Stimulated activated CD8-positive, alpha-beta memory T cell treated with anti-CD3 and anti-CD28 coated beads, Interleukin-4, amount 100 ng/mL, for 48 hours (primary cell): ENCODE data around the gene RNF151.

ENCODE experiments used
- DNase-seq: peaks from one replicate; pipeline ENCODE4 v3.0.0-alpha.2; 2020

The RNF151 gene

DNA sequence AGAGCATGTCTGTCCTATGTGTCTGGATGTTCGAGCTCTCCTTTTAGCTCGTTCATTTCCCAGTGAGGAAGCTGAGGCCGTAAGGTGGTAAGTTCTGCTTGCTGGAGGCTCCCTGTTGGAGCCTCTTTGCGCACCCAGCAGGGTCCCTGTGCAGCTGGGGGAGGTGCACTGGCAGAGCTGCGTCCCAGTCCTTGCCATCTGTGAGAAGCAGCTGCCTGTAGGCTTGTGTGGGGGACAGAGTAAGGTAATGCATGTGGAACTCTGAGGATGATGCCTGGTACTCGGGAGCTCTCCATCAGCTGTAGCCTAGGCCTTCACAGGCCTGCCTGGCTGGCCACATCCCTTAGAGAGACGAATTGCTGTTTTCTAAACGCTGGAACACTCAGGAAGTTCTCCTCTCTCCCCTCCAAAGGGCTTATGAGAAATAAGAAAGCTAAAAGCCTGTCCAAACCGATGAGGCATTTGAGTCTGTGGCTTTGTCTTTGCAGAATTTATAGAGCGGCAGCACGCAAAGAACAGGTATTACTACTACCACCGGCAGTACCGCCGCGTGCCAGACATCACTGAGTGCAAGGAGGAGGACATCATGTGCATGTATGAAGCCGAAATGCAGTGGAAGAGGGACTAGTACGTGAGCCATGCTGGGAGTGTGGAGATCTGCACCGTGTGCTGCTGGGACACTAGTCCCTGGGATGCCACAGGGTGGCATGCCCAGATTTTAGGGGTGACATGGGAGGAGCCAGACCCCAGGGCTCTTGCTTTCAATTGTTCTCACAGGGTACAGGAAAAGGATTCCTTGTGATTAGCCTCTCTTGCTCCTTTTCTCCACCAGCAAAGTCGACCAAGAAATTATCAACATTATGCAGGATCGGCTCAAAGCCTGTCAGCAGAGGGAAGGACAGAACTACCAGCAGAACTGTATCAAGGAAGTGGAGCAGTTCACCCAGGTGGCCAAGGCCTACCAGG, 5.7 kb upstream of the RNF151 start:
- peak; percentile 80 for DNase-seq

DNA sequence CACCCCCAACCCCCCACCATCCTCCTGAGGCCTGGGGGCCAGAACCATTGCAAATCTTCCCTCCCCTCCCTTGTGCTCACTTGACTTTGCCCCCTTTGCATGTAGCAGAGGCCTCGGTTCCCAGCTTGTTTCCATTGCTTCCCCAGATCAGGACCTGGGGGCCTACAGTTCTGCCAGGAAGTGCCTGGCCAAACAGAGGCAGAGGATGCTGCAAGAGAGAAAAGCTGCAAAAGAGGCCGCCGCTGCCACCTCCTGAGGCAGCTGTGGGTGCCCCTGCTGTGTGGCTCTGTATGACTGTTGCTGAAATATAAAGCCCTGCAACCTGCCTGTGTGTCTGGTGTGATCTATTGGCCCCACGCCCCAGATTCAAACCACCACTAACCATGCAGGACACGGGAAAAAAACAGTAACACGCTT, 5.0 kb upstream of the RNF151 start:
- peak; percentile 62 for DNase-seq

DNA sequence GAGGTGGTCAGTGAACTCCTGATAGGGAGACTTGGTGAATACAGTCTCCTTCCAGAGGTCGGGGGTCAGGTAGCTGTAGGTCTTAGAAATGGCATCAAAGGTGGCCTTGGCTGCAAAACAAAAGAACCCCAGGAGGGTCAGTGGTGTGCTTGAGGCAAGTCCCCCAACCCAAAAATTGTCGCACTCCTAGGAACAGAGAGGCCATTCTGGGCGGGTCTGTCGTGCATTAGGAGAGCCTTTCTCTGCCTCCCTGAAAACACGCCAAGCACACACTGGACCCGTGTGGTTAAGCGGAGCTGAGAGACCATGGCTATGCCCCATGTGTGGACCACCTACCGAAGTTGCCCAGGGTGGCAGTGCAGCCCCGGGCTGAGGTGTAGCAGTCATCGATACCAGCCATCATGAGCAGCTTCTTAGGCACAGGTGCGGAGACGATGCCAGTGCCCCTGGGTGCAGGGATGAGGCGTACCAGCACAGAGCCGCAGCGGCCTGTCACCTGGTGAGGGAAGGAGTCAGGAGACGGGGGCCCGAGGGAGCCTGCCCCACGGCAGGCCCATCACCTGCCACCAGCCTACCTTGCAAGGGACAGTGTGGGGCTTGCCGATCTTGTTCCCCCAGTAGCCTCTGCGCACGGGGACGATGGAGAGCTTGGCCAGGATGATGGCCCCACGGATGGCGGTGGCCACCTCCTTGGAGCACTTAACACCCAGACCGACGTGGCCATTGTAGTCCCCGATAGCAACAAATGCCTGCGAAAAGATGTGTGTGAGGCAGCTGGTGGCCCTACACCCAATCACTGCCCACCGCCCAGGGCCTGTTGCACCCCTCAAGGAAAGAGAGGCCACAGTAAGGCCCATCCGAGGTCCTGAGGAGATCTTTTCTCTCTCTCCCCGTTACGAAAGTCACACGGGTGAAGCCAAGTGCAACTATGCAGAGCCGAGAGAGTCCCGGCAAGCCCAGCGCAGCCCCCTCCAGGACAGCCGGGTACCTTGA, 4.2 kb upstream of the RNF151 start:
- peak; percentile 43 for DNase-seq

DNA sequence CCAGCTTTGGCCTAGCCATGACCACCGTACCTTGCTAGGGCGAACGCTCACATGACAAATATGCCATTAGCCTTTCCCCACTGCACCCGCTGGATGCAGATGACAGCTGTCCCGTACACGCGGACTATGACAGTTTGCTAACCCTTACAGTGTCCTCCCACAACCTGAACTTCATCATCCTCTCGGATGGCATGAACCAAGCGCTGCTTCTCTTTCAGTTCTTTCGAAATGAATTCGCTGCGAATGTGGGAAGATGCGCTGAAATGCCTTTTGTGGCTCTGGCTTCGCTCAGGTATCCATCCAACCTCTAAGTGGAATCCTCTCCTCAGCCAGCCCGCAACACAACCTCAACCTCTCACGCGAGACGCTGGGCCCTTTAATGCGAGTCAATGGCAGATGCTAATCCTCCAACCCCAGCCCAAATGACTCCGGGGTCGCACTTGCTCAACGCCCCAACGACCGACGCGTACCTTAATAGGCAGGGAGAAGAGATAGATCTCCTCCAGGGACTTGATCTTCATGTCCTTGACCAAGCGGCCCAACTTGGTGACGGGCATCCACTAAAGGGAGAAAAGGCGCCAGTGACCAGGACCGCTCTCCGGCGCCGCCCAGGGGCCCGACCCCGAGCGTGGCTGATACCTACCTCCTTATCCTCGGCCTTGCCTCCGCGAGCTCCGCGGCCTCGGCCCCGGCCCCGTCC, 2.7 kb upstream of the RNF151 start:
- peak; percentile 65 for DNase-seq

DNA sequence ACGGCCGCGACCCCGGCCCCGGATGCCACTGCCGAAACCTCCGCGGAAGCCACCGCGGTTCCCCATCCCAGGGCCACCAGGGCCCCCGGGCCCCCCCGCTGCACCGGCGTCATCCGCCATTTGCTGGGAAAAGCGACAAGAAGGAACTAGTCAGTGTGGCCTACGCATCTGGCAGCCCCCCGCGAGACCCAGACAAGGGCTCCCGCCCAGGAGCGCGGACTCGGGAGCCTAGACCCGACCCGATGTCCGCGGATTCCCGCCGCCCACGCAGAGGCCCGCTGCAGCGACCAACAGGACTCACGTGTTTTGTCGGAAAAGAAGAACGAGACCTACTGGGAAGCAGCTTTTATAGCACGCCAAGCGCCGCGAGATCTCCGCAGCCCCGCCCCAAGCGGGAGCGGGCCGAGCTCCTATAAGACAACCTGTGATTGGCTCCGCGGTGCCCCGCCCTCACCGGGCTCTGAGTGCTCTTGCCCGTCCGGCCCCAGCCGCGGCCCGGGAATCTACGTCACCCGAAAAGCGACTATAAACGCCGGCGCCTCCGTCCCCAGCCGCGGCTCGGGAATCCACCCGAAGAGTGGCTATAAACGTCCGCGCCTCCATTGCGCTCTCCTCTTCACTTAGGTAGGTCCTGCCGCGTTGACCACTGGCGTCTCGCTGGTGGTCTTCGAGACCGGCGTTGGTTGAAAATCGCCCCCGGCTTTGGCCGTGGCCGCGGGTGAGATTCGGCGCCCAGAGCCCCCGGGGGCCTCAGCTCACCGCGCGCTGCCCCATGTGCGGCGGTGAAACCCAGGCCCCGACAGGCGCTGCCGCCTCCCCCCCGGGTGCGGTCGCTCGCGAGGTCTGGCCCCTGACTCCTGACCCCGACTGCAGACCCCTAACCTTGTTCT, 1.9 kb upstream of the RNF151 start, which contains the start of gene RPS2:
Gene RPS2, minus strand, starts transcription at position 321 of the 890 bp plus-strand sequence. Its CDS starts 201 bp downstream, at position 120.
- DNase-seq, result peak; percentile 98

DNA sequence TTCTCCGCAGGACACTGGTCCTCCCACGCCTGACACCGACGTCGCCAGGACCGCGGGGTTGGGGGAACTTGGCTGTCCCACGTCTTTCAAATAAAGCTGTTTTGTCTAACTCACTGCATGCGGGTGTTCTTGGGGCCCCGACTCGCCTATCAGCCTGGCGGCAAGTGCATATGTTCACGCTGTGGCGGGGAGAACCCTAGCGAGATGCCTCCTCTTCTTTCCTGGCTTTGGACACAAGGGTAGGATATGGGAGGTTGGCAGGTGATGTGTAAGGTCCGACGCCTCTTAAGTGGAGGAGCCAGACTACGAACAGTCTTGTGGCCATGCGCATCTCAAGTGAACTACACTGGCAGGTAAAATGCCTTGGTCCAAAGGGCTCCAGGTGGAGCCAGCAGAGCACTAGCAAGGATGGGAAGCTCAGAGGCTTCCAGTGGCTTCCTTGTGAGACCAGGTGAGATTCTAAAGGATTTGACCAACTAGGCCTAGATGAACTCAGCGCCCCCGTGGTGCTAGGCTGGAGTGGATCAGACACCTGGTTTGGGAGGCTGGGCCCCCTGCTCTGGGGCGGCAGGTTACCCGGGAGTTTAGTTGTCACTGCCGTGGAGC, 1.2 kb upstream of the RNF151 start:
- DNase-seq, result peak; percentile 51

DNA sequence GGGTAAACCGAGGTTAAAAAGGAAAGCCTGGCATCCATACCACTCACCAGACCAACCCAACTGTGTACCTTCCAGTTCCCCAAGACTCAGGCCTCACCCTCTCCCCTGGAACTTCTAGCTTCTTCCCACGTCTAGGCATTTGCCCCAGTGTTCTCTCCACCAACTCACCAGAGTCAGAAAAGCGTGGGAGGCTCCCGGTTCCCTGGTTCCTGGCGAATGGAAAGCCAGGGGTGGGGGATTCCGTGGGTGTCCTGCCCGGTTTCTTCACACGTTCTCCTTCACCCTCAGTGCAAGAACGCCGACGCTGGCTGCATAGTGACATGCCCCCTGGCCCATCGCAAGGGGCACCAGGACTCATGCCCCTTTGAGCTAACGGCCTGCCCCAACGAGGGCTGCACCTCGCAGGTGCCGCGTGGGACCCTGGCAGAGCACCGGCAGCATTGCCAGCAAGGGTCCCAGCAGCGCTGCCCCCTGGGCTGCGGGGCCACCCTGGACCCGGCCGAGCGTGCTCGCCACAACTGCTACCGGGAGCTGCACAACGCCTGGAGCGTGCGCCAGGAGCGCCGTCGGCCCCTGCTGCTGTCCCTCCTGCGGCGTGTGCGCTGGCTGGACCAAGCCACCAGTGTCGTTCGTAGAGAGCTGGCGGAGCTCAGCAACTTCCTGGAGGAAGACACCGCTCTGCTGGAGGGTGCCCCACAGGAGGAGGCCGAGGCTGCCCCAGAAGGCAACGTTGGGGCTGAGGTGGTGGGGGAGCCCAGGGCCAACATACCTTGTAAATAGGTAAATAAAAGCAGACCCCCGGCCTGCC, 1.7 kb downstream of the RNF151 start:
- no peak for DNase-seq

DNA sequence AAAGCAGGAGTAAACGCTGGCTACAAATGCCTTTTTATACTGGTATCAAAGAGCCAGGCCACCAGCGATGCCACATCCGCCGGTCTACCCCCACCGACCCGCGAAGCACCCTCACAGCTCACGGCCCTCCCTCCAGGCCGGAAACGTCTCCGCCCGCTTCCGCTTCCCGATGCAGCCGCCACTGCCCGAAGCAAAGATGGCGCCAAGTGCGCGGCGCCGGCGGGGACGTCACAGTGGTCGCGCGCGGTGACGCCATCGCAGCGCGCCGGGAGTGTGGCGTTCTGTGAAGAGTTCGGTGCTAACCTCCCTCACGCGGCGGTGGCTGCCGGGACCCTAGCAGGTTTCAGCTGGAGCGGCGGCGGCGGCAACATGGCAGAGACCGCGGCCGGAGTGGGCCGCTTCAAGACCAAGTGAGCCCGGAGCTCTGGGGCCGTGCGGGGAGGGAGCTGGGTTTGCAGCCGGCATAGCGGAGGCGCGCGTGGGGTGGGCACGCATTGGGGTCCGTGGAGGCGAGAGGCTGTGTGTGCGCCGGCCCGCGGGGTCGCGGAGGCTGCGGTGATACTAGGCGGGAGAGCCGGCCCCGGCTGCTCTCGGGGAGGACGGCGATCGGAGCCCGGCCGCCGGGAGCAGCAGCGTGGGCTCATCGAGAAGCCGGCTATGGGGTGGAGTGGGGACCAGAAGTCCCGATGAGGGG, 5.3 kb downstream of the RNF151 start, which contains the start of gene TBL3:
Gene TBL3, plus strand, starts transcription at position 258 of the 694 bp plus-strand sequence. Its CDS starts 112 bp downstream, at position 370.
- peak; percentile 97 for DNase-seq

DNA sequence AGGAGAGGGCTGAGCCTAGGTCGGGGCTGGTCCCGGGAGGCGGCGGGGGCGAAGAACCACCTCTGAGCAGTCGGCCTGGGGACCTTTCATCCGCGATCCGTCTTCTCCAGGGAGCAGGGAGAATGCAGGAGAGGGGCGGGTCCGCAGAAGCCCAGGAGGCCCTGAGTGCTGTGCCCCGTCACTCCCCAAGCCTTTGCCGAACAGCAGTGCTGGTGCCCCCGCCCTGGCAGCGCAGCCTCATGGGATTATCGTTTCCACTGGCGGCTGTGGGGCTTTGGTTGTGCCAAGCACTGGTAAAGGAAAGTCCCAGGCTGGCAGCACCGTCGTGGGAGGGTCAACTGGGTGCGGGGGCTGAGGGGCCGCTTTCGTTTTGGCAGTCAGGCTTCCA, 5.8 kb downstream of the RNF151 start:
- peak; percentile 44 for DNase-seq

DNA sequence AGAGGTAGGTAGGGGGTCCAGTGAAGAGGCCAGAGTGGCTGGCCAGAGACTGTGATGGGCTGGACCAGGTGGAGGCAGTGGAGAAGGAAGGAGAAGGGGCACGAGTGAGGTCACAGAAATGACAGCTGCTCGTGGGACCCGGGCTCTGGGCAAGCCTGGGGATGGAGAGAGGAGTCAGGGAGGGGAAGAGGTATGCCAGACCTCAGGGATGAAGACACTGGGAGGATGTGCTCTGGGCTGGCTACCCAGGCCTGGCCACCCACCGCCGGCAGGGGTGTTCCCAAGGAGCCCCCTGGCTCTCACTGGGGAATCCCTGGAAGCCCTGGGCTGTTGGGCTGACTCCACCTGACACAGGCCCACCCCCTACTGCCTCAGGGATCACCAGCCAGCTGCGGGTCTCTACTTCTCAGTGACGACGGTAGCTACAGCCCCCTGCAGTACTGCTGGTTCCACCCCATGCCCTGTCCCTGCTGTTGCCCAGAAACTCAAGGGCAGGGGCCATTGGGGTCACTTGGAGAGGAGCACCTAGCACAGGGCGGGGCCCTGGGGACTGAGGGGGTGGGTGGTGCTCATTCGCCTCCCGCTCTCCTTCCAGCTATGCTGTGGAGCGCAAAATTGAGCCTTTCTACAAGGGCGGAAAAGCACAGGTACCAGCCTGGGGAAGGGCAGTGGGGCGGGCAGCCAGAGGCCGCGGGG, 7.0 kb downstream of the RNF151 start:
- no peak for DNase-seq

DNA sequence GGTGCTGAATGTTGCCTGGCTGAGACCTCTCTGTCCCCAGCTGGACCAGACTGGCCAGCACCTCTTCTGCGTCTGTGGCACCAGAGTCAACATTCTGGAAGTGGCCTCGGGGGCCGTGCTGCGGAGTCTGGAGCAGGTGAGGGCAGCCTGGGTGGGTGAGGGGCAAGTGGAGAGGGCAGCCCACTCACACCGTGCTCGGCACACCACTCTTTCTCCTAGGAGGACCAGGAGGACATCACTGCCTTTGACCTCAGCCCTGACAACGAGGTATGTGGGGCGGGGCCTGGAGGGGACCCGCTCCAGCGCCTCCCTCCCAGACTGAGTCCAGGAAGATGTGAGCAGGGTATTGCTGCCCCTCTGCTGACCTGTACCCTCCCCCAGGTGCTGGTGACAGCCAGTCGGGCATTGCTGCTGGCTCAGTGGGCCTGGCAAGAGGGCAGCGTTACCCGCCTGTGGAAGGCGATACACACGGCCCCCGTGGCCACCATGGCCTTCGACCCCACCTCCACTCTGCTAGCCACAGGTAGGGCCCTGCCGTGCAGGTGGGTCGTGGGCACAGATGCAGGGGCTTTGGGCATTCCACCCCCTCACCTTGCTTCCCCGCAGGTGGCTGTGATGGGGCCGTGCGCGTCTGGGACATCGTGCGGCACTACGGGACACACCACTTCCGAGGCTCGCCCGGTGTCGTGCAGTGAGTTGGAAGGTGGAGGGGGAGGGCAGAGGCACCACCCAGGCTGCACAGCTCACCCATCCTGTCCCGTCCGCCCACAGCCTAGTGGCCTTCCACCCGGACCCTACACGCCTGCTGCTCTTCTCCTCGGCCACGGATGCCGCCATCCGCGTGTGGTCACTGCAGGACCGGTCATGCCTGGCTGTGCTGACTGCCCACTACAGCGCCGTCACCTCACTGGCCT, 7.8 kb downstream of the RNF151 start:
- DNase-seq, result no peak

DNA sequence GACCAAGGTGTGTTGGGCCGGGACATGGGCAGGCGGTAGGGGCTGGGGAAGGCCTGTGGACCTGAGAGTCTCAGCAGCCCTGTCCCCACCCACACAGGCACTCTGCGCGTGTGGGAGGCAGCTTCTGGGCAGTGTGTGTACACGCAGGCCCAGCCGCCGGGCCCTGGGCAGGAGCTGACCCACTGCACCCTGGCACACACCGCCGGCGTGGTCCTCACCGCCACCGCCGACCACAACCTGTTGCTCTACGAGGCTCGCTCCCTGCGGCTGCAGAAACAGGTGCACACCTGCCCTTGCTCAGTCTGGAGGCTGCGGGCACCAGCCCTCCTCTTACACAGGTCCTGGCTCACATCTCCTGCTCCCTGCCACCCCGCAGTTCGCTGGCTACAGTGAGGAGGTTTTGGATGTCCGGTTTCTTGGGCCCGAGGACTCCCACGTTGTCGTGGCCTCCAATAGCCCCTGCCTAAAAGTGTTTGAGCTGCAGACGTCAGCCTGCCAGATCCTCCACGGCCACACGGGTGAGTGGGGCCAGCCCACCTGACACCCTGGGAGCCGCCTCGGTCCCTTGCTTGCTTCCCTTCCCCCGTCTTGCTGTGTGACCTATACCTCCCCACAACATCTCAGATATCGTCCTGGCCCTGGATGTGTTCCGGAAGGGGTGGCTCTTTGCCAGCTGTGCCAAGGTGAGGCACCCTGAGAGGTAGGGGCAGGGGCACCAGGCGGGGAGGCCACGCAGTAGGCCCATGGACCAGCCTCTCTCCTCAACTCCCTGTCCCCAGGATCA, 9.0 kb downstream of the RNF151 start:
- DNase-seq, result no peak

DNA sequence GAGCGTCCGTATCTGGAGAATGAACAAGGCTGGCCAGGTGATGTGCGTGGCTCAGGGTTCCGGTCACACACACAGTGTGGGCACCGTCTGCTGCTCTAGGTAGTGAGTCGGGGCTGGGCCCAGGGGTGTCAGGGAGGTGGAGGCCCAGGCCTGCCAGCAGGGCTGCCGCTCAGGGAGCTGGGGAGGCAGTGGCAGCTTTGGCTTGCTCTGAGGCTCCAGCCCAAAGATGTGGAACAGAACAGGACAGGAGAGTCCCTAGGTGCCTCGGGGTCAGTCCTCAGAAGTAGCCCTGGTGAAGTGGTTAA, 9.5 kb downstream of the RNF151 start:
- no peak for DNase-seq

DNA sequence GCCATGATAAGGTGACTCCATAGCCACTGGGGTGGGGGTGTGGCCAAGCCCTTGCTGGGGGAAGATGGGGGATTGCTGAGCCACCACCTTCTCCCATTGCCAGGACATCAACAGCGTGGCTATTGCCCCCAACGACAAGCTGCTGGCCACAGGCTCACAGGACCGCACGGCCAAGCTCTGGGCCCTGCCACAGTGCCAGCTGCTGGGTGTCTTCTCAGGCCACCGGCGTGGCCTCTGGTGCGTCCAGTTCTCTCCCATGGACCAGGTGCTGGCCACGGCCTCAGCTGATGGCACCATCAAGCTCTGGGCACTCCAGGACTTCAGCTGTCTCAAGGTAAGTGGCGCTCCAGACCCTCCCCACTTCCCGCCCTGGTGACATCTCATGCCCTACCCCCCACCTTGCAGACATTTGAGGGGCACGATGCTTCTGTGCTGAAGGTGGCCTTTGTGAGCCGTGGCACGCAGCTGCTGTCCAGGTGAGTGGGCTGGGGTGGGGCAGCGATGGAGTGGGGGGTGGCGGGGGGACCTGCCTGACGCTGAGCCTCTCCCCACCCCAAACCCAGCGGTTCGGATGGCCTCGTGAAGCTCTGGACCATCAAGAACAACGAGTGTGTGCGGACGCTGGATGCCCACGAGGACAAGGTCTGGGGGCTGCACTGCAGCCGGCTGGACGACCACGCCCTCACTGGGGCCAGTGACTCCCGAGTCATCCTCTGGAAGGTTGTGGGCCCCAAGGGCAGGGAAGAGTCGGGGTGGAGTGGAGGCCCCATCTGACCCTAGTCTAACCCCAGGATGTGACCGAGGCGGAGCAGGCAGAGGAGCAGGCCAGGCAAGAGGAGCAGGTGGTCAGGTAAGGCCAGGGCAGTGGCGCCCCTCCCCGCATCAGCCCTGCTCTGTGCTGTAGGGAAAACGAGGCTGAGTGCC, 10.6 kb downstream of the RNF151 start:
- no peak for DNase-seq

DNA sequence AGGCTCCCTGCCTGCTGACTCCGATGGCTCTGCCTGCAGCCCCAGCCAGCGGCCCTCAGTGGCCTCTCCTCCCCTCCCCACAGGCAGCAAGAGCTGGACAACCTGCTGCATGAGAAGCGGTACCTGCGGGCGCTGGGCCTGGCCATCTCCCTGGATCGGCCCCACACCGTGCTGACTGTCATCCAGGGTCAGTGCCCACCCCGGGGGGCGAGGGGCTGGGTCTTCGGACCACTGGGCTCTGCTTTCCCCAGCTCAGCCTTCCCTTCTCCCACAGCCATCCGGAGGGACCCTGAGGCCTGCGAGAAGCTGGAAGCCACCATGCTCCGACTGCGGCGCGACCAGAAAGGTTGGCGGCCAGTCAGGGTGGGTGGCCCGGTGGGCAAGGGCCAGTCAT, 11.2 kb downstream of the RNF151 start:
- DNase-seq, result no peak
